HL-60 (cell line): ENCODE data around the gene NCEH1.

Experiments
- CTCF ChIP-seq: IDR thresholded peaks from one replicate; pipeline ENCODE4 v1.5.1; 2011; ENCODE audit warnings: low read length, control low read depth, inconsistent platforms; ENCODE audit not compliant: insufficient read depth
- TF ChIP-seq, protein P1 (sequence below): IDR thresholded peaks from 2 replicates; pipeline ENCODE4 v1.6.1; 2012; ENCODE audit warnings: low read depth; ENCODE audit not compliant: insufficient replicate concordance

DNA sequence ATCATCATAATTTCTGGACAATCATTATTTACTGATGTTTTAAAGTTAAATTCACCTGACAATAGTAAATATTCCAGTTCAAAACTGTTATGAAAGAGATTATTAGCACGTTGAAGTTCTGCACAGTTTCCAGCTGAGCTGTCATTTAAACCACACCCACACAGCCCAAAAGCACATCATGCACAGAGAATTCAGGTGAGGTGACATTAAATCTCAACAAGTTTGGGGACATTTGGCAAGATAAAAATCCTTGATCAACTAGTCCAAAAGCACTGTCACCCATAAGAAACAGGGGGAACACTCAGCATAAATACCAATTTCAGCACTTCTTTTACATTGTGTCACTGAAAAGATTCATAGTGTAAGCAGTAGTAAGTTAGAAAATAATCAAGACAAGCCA, 6.9 kb downstream of the NCEH1 start:
- TF ChIP-seq CTCF = no peak
- TF ChIP-seq, protein P1, sequence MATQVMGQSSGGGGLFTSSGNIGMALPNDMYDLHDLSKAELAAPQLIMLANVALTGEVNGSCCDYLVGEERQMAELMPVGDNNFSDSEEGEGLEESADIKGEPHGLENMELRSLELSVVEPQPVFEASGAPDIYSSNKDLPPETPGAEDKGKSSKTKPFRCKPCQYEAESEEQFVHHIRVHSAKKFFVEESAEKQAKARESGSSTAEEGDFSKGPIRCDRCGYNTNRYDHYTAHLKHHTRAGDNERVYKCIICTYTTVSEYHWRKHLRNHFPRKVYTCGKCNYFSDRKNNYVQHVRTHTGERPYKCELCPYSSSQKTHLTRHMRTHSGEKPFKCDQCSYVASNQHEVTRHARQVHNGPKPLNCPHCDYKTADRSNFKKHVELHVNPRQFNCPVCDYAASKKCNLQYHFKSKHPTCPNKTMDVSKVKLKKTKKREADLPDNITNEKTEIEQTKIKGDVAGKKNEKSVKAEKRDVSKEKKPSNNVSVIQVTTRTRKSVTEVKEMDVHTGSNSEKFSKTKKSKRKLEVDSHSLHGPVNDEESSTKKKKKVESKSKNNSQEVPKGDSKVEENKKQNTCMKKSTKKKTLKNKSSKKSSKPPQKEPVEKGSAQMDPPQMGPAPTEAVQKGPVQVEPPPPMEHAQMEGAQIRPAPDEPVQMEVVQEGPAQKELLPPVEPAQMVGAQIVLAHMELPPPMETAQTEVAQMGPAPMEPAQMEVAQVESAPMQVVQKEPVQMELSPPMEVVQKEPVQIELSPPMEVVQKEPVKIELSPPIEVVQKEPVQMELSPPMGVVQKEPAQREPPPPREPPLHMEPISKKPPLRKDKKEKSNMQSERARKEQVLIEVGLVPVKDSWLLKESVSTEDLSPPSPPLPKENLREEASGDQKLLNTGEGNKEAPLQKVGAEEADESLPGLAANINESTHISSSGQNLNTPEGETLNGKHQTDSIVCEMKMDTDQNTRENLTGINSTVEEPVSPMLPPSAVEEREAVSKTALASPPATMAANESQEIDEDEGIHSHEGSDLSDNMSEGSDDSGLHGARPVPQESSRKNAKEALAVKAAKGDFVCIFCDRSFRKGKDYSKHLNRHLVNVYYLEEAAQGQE = no peak
